H1 (cell line): ENCODE data around the gene SNX32. TPM values are rescaled to one million over a fixed set of nuclear protein-coding genes. Genes with fewer than 3 reads are reported as not detected.

Experiments
- HDAC2 ChIP-seq, 2 experiments: fragments of 300-600 bp in 1 of 2; sonication (generic) in 1 of 2; IDR thresholded peaks; 2 replicates each; pipeline ENCODE4 v1.6.1; 2011 to 2012; ENCODE audit warnings: low read depth in 2 of 2, low read length in 2 of 2, mild to moderate bottlenecking in 2 of 2, moderate library complexity in 2 of 2, borderline replicate concordance in 1 of 2, inconsistent platforms in 1 of 2
- polyA plus RNA-seq, 7 experiments: library from polyadenylated mRNA; depleted of rRNA in 3 of 7; stranded (reverse) in 5 of 7; unstranded in 2 of 7; fragments of >200 nt in 5 of 7; fragments of 200-250 nt in 2 of 7; gene quantifications; 1 replicate in 5 of 7; 2 replicates in 1 of 7; 4 replicates in 1 of 7; pipeline versions ENCODE4 v1.2.1 to v1.2.3, GENCODE V29; 2011 to 2013; ENCODE audit warnings: missing spikeins in 2 of 7, mixed read lengths in 2 of 7
- total RNA-seq: library from RNA; stranded (reverse); fragmentation: NEBNext Ultra II Directional; extraction: Animal tissue kit (Norgen Biotek cat#: 25700); gene quantifications from 2 replicates; pipeline ENCODE4 v1.2.1, GENCODE V29; 2021
- TF ChIP-seq, protein P1 (sequence below): fragments of 300-600 bp; sonication (generic); IDR thresholded peaks from 2 replicates; pipeline ENCODE4 v1.7.1; 2012; ENCODE audit warnings: low read length, moderate library complexity, mild to moderate bottlenecking, inconsistent platforms; ENCODE audit not compliant: insufficient replicate concordance

SNX32 gene
- total and polyA plus RNA-seq, 2 of the 8 experiments (the other 6 are each of a cell fraction or from before 2014, with no cell fraction given) = 0.76 to 2.2 TPM

GRCh38 chr11:65858681-65859087, 24.9 kb downstream of the SNX32 start (continued):
- TF ChIP-seq, protein P1, sequence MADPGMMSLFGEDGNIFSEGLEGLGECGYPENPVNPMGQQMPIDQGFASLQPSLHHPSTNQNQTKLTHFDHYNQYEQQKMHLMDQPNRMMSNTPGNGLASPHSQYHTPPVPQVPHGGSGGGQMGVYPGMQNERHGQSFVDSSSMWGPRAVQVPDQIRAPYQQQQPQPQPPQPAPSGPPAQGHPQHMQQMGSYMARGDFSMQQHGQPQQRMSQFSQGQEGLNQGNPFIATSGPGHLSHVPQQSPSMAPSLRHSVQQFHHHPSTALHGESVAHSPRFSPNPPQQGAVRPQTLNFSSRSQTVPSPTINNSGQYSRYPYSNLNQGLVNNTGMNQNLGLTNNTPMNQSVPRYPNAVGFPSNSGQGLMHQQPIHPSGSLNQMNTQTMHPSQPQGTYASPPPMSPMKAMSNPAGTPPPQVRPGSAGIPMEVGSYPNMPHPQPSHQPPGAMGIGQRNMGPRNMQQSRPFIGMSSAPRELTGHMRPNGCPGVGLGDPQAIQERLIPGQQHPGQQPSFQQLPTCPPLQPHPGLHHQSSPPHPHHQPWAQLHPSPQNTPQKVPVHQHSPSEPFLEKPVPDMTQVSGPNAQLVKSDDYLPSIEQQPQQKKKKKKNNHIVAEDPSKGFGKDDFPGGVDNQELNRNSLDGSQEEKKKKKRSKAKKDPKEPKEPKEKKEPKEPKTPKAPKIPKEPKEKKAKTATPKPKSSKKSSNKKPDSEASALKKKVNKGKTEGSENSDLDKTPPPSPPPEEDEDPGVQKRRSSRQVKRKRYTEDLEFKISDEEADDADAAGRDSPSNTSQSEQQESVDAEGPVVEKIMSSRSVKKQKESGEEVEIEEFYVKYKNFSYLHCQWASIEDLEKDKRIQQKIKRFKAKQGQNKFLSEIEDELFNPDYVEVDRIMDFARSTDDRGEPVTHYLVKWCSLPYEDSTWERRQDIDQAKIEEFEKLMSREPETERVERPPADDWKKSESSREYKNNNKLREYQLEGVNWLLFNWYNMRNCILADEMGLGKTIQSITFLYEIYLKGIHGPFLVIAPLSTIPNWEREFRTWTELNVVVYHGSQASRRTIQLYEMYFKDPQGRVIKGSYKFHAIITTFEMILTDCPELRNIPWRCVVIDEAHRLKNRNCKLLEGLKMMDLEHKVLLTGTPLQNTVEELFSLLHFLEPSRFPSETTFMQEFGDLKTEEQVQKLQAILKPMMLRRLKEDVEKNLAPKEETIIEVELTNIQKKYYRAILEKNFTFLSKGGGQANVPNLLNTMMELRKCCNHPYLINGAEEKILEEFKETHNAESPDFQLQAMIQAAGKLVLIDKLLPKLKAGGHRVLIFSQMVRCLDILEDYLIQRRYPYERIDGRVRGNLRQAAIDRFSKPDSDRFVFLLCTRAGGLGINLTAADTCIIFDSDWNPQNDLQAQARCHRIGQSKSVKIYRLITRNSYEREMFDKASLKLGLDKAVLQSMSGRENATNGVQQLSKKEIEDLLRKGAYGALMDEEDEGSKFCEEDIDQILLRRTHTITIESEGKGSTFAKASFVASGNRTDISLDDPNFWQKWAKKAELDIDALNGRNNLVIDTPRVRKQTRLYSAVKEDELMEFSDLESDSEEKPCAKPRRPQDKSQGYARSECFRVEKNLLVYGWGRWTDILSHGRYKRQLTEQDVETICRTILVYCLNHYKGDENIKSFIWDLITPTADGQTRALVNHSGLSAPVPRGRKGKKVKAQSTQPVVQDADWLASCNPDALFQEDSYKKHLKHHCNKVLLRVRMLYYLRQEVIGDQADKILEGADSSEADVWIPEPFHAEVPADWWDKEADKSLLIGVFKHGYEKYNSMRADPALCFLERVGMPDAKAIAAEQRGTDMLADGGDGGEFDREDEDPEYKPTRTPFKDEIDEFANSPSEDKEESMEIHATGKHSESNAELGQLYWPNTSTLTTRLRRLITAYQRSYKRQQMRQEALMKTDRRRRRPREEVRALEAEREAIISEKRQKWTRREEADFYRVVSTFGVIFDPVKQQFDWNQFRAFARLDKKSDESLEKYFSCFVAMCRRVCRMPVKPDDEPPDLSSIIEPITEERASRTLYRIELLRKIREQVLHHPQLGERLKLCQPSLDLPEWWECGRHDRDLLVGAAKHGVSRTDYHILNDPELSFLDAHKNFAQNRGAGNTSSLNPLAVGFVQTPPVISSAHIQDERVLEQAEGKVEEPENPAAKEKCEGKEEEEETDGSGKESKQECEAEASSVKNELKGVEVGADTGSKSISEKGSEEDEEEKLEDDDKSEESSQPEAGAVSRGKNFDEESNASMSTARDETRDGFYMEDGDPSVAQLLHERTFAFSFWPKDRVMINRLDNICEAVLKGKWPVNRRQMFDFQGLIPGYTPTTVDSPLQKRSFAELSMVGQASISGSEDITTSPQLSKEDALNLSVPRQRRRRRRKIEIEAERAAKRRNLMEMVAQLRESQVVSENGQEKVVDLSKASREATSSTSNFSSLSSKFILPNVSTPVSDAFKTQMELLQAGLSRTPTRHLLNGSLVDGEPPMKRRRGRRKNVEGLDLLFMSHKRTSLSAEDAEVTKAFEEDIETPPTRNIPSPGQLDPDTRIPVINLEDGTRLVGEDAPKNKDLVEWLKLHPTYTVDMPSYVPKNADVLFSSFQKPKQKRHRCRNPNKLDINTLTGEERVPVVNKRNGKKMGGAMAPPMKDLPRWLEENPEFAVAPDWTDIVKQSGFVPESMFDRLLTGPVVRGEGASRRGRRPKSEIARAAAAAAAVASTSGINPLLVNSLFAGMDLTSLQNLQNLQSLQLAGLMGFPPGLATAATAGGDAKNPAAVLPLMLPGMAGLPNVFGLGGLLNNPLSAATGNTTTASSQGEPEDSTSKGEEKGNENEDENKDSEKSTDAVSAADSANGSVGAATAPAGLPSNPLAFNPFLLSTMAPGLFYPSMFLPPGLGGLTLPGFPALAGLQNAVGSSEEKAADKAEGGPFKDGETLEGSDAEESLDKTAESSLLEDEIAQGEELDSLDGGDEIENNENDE = no peak
- TF ChIP-seq HDAC2 (IDR thresholded peaks at IDR 0.05; ENCODE audit: borderline replicate concordance in 1 of 2, low read depth in 2 of 2, low read length in 2 of 2) = 0 out of 4 replicates have a peak, but pooled peaks of 1 of the 2 experiments have one; percentile 1
